ENCODE results near the gene FANCC.

The FANCC gene

GRCh38 chr9:95085036-95085770, 232.3 kb downstream of the FANCC start:
- DNase-seq (ENCODE audit: low spot score), result no peak

GRCh38 chr9:95084254-95084934, 233.1 kb downstream of the FANCC start:
- no peak for DNase-seq (ENCODE audit: low spot score)

DNA sequence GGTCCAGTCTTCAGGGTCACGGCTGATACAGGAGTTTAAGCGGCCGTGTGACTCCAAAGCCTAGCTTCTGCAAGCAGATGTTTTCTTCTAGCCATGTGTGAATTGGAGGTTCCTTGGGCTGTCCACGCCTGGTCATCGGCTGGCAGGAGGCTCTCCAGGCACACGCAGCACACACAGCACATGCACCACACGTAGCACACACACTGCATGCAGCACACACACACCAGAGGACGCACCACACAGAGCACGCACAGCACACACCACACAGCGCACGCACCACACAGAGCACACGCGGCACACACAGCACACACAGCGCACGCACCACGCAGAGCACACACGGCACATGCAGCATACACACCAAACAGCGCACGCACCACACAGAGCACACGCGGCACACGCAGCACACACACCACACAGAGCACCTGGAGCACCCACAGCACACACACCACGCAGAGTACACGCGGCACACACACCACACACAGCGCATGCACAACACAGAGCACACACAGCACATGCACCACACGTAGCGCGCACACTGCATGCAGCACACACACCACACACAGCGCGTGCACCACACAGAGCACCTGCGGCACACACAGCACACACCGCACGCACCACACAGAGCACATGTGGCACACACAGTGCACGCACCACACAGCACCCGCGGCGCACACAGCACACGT, 234.3 kb downstream of the FANCC start:
- DNase-seq (ENCODE audit: low spot score), result no peak

- no peak for DNase-seq (ENCODE audit: low spot score)
Measured at GRCh38 chr9:95082401-95083084, 235.0 kb downstream of the FANCC start.

- no peak for DNase-seq (ENCODE audit: low spot score)
Measured at GRCh38 chr9:95081998-95082397, 235.5 kb downstream of the FANCC start.

DNA sequence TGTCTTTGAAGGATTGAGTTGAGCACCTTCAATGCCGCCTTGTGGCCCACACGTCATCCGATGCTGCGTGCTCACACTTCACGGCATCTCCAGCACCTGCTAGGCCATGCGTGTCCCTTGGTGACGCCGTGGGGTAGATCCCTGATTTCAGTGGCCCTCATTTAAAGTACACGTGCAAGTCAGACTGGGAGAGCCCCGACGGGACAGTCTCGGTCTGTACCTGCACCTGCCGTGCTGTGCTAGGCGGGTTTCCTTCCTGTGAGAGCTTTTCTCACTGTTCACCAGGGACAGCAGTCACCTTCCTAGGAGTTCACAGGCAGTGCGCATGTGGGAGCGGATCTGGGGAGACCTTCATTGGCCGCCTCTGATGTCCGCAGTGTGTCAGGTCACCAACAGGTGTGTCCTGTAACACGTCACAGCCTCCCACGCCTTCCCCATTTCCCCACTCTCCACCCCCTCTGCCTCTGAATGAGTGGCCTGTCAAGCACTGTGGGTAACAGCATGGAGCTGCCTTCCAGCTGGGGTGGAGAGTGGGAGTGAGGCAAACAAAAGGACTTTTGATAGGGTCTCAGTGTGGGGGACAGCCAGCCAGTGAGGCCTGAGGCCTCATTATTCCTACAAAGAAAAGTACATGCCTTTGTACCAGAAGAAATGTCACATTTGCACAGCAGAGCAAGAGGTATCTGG, 236.4 kb downstream of the FANCC start:
- DNase-seq (ENCODE audit: low spot score), result no peak

- no peak for DNase-seq (ENCODE audit: low spot score)
Measured at GRCh38 chr9:95079461-95079860, 238.0 kb downstream of the FANCC start.

DNA sequence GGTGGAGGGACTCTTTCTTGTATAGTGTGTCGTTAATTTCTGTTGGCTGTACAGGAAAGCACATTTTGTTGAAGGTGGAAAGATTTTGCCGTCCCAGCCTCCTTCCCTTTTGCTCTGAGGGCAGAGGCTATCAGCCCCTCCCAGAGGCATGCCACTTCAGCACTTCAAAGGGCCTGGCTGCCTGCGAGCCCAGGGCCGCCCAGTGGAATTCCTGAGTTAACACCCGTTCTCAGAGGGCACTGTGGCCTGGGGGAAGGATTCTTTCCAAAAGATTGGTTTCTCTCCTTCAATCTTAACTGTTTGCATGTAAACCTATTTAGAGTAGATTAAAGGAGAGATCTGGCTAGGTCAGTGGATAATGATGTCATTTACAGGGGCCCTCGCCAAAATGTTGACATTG, 238.6 kb downstream of the FANCC start:
- no peak for DNase-seq (ENCODE audit: low spot score)

- no peak for DNase-seq (ENCODE audit: low spot score)
Measured at GRCh38 chr9:95078511-95078910, 239.0 kb downstream of the FANCC start.

- DNase-seq (ENCODE audit: low spot score), result no peak
Measured at GRCh38 chr9:95077766-95078370, 239.6 kb downstream of the FANCC start.

DNA sequence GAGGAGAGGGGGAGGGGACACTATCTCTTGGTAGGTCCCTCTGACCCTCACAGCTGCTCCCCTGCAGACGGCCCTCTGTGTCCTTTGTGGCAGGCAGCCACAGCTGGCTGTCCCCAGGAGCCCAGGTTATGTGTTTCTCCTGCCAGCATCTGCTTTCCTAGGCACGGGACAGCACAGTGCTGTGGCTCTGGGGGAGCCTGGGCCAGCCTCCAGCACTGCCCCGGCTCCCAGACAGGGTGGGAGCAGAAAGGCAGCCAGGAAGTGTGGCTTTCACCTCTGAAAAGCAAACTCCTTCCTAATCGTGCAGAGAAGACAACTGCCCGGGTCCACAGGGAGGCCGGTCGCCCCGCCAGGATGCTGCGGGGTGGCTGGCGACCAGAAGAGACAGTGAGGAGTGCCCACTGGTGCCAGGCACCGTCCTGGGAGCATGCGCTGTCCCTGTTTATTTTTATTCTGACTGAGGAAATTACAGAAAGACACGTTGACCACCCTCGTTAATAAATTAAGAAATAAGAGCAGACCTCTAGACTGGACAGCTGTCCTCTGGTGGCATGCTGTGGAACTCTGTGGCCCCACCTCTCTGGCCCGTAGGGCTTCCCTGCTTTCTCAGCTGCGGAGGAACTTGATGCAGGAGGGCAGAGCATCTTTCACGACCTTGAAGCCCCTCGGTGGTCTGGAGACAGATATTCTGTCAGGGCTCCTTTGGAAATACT, 240.3 kb downstream of the FANCC start:
- no peak for DNase-seq (ENCODE audit: low spot score)

- no peak for DNase-seq (ENCODE audit: low spot score)
Measured at GRCh38 chr9:95076696-95077052, 240.8 kb downstream of the FANCC start.

GRCh38 chr9:95075700-95076099, 241.8 kb downstream of the FANCC start:
- no peak for DNase-seq (ENCODE audit: low spot score)

- no peak for DNase-seq (ENCODE audit: low spot score)
Measured at GRCh38 chr9:95074632-95075031, 242.9 kb downstream of the FANCC start.

DNA sequence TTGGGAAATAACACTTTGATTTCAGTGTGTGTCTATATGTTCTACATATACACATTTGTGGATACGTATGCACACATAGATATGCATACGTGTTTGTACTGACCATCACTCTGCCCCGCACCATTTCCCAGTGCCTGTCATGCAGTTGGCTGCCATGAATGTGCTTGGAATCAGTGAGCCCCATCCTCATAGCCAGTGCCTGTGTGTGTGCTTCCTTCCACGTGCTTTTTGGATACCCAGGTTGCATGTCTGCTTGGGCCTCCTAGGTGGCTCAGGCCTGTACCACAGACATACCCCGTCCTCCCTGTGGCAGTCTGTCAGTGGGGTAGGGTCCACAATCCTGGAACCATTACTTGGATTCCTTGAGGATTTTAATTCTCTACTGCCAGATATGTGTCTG, 243.6 kb downstream of the FANCC start:
- no peak for DNase-seq (ENCODE audit: low spot score)

- DNase-seq (ENCODE audit: low spot score), result no peak
Measured at GRCh38 chr9:95073042-95073607, 244.4 kb downstream of the FANCC start.

- no peak for DNase-seq (ENCODE audit: low spot score)
Measured at GRCh38 chr9:95071925-95072324, 245.6 kb downstream of the FANCC start.

GRCh38 chr9:95071450-95071849, 246.1 kb downstream of the FANCC start:
- DNase-seq (ENCODE audit: low spot score), result no peak

- no peak for DNase-seq (ENCODE audit: low spot score)
Measured at GRCh38 chr9:95070549-95071021, 246.9 kb downstream of the FANCC start.

DNA sequence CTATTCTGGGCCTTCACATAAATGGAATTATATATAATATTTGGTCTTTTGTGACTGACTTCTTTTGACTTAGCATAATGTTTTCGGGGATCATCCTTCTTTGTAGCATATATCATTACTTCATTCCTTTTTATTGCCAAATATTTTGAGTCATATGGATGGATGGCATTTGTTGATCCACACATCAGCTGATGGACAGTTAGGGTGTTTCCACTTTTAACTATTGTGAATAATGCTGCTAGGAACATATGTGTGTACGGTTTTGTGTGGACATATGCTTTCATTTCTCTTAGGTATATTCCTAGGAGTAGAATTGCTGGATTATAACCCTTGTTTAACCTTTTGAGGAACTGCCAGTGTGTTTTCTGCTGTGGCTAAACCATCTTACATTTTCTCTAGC, 249.6 kb downstream of the FANCC start:
- no peak for DNase-seq (ENCODE audit: low spot score)

GRCh38 chr9:95067057-95067456, 250.5 kb downstream of the FANCC start:
- DNase-seq (ENCODE audit: low spot score), result no peak
